HFFc6 (cell line): Measurements from ENCODE around the gene OLFM3. TPM values are rescaled to one million over a fixed set of nuclear protein-coding genes. Genes with fewer than 3 reads are reported as not detected.

Experiments
- DNase-seq: peaks from one replicate; pipeline ENCODE4 v3.0.0-alpha.2; 2018
- H3K27ac Mint-ChIP-seq: 2 replicates; pipeline ENCODE4 v1.8.0; 2020; ENCODE audit warnings: mild to moderate bottlenecking, mixed read lengths
- H3K27me3 Mint-ChIP-seq: 2 replicates; pipeline ENCODE4 v1.8.0; 2021; ENCODE audit warnings: mild to moderate bottlenecking, moderate library complexity, mixed read lengths; ENCODE audit not compliant: insufficient read depth
- H3K36me3 Mint-ChIP-seq: 2 replicates; pipeline ENCODE4 v1.8.0; 2021; ENCODE audit warnings: low read depth, mixed read lengths
- H3K4me1 Mint-ChIP-seq: 2 replicates; pipeline ENCODE4 v1.8.0; 2020; ENCODE audit warnings: low read depth, mixed read lengths
- H3K4me3 Mint-ChIP-seq: 2 replicates; pipeline ENCODE4 v1.8.0; 2020; ENCODE audit warnings: mild to moderate bottlenecking, moderate library complexity, mixed read lengths
- H3K9me3 Mint-ChIP-seq: 2 replicates; pipeline ENCODE4 v1.8.0; 2020; ENCODE audit warnings: mild to moderate bottlenecking, mixed read lengths
- CTCF ChIP-seq: fragments of 200-600 bp; sonication (generic); IDR thresholded peaks from 2 replicates; pipeline ENCODE4 v1.5.0; 2021; ENCODE audit warnings: antibody characterized with exemption, mild to moderate bottlenecking
- total RNA-seq, 6 experiments: library from RNA; stranded (reverse); fragmentation: NEBNext Ultra II Directional; extraction: Animal tissue kit (Norgen Biotek cat#: 25700); gene quantifications; 2 replicates in 1 of 6; 3 replicates in 5 of 6; pipeline ENCODE4 v1.2.3, GENCODE V29; 2021

OLFM3 gene
- total RNA-seq, 6 experiments from 2014 or later: not detected

GRCh38 chr1:101977266-101977665 lies 19.5 kb downstream of the OLFM3 start:
- DNase-seq: no peak
- H3K27me3 Mint-ChIP-seq: no peaks in the 10 kb centered on the region
- no peak overlapping the region for H3K27ac Mint-ChIP-seq
- peaks cover 19% of the 10 kb centered on the region for H3K9me3 Mint-ChIP-seq
- no peak overlapping the region for H3K4me3 Mint-ChIP-seq
- no peaks in the 10 kb centered on the region for H3K4me1 Mint-ChIP-seq
- TF ChIP-seq CTCF: no peak
- H3K36me3 Mint-ChIP-seq: no peaks in the 10 kb centered on the region

- TF ChIP-seq CTCF: no peak
- H3K27ac Mint-ChIP-seq: no peak overlapping the region
- H3K4me3 Mint-ChIP-seq: no peak overlapping the region
- H3K27me3 Mint-ChIP-seq: no peaks in the 10 kb centered on the region
- no peak for DNase-seq
- H3K36me3 Mint-ChIP-seq: no peaks in the 10 kb centered on the region
- H3K9me3 Mint-ChIP-seq: peaks cover 13% of the 10 kb centered on the region
- H3K4me1 Mint-ChIP-seq: no peaks in the 10 kb centered on the region
Measured at GRCh38 chr1:101976161-101976560, 20.6 kb downstream of the OLFM3 start.

GRCh38 chr1:101975371-101975770 lies 21.4 kb downstream of the OLFM3 start:
- no peak for DNase-seq
- Mint-ChIP-seq H3K9me3 (peaks cover 15% of the 10 kb centered on the region), H3K4me3 (no peak overlapping the region), H3K36me3 (no peaks in the 10 kb centered on the region), H3K27ac (no peak overlapping the region), H3K4me1 (no peaks in the 10 kb centered on the region), H3K27me3 (no peaks in the 10 kb centered on the region)
- no peak for TF ChIP-seq CTCF

GRCh38 chr1:101974599-101975274 lies 22.0 kb downstream of the OLFM3 start:
- no peak overlapping the region for H3K4me3 Mint-ChIP-seq
- no peaks in the 10 kb centered on the region for H3K27me3 Mint-ChIP-seq
- no peaks in the 10 kb centered on the region for H3K4me1 Mint-ChIP-seq

GRCh38 chr1:101971304-101971703 lies 25.4 kb downstream of the OLFM3 start:
- no peak for DNase-seq
- no peak for TF ChIP-seq CTCF
- Mint-ChIP-seq H3K4me3 (no peak overlapping the region), H3K9me3 (peaks cover 24% of the 10 kb centered on the region), H3K4me1 (no peaks in the 10 kb centered on the region), H3K27me3 (no peaks in the 10 kb centered on the region), H3K36me3 (no peaks in the 10 kb centered on the region), H3K27ac (no peak overlapping the region)

More at GRCh38 chr1:101974599-101975274, 22.0 kb downstream of the OLFM3 start:
- TF ChIP-seq CTCF: no peak
- no peak overlapping the region for H3K27ac Mint-ChIP-seq
- H3K36me3 Mint-ChIP-seq: no peaks in the 10 kb centered on the region
- no peak for DNase-seq
- H3K9me3 Mint-ChIP-seq: peaks cover 10% of the 10 kb centered on the region
